Stomach (tissue), 4 donors: Measurements from ENCODE around the gene MAD2L2.

ENCODE experiments used
- POLR2A ChIP-seq, 4 donors: fragments of 450-650 bp; IDR thresholded peaks; one replicate each; pipeline ENCODE4 v1.6.1; 2016; ENCODE audit warnings: antibody characterized with exemption in 4 of 4, control low read depth in 2 of 4, mild to moderate bottlenecking in 1 of 4, moderate library complexity in 1 of 4
- POLR2AphosphoS5 ChIP-seq, 3 donors: sonication (generic); formaldehyde crosslinking; IDR thresholded peaks; one replicate each; pipeline ENCODE4 v1.6.1; 2016; ENCODE audit warnings: antibody characterized with exemption in 3 of 3

DNA sequence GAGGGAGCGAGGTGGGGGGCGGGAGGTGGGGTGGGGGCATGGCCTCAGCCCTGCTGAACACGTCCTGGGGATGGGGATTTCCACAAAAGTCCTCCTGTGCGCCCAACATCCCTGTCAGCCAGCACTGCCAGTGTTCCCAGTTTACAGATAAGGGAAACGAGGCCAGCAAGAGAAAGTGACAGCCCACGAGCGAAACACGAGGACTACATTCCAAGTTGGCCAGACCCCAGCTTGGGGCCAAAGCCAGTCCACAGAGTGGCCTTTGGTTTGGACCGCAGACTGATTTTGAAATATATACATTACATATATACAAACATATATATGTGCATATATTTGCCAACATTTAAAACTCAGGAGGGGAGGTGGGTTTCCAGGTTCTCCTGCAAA lies 31.7 kb downstream of the MAD2L2 start:
- TF ChIP-seq POLR2A (IDR thresholded peaks at IDR 0.05) (no peak), POLR2AphosphoS5 (IDR thresholded peaks at IDR 0.05) (no peak)
